IPS DF 4.7 (cell line): ENCODE data around the gene PEAK1.

ENCODE experiments used
- DNase-seq: peaks from one replicate; pipeline ENCODE4 v3.0.0-alpha.2; 2013; ENCODE audit warnings: low spot score; ENCODE audit errors: extremely low read depth

The PEAK1 gene

DNA sequence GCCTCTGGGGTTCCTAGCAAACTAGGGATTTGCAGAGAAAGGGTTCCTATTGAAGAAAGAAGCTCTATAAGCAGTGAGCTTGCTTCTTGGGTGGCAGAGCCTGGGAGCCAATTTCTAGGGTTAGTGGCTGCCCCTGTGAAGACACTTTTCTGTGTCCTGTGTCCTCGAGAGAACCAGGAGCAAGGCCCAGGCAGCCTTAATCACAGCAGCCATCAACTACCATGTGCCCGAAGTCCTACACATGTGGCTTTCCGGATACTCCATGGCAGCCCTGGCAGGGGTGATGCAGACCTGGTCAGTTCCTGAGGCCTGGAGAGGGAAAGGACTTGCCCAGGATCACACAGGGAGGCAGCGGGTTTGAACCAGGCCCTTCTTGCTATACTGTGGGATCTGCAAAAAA, 321.3 kb downstream of the PEAK1 start:
- DNase-seq, result no peak

GRCh38 chr15:77097921-77098320, 322.0 kb downstream of the PEAK1 start:
- DNase-seq, result no peak

- no peak for DNase-seq
Observed at GRCh38 chr15:77097248-77097721, 322.6 kb downstream of the PEAK1 start.

DNA sequence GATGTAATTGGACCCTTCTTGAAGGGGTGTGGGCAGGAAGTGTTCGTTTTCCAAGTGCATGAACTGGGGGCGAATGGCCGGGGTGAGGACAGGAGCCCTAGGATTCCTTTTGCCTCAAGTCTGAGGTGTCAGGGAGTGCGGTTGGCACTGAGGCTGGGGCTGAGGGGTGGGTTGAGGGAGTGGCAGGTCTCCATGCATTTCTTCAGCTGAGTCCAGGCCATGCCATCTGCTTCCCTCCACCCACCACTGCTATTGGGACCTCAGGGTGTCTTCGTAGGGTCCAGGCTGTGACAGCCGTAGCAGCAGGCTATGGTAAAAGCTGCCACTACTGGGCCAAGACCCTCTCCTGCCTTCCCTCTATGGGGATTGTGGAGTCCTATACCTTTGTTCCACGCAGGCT, 323.4 kb downstream of the PEAK1 start:
- DNase-seq, result no peak

DNA sequence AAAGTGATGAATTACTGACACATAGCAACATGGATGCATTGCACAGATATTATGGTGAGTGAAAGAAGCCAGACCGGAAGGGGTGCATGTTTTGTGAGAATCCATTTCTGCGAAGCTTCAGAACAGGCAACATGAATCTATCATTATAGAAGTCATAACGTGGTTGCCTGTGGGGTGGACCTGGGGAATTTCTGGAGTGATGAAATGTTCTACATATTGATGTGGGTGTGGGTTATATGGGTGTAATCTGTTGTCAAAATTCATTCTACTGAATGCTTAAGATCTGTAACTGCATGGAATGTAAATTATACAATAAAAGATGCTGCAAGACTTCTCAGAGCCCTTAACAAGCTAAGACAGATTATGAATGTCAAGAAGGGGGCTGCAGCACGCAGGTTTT, 323.8 kb downstream of the PEAK1 start:
- no peak for DNase-seq

DNA sequence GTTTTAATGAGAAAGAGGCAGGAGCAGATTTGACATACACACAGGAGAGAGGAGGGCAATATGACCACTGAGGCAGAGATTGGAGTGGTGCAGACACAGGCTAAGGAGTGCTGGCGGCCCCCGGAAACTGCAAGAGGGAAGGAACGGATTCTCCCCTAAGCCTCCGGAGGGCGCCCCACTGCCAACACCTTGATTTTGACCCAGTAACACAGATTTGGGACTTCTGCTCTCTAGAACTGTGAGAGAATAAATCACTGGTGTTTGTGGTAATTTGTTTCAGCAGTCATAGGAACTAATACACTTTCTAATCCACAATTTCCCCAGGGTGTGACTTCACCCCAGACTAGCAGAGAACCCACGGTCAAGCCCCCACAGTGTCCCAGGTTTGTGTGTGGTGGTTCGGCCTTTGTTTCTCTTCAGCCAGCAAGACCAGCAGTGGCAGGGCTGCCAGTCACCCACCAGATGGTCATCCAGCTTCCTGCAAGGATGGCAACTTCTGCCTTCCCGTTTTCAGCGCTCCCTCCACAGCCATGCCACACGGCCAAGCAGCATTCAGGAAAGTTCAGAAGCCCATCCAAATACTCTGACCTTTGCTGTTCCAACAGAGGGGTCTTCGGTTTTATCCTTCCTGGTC, 325.4 kb downstream of the PEAK1 start:
- DNase-seq, result no peak

GRCh38 chr15:77093436-77093835, 326.5 kb downstream of the PEAK1 start:
- no peak for DNase-seq

GRCh38 chr15:77091097-77091496, 328.8 kb downstream of the PEAK1 start:
- DNase-seq, result no peak

DNA sequence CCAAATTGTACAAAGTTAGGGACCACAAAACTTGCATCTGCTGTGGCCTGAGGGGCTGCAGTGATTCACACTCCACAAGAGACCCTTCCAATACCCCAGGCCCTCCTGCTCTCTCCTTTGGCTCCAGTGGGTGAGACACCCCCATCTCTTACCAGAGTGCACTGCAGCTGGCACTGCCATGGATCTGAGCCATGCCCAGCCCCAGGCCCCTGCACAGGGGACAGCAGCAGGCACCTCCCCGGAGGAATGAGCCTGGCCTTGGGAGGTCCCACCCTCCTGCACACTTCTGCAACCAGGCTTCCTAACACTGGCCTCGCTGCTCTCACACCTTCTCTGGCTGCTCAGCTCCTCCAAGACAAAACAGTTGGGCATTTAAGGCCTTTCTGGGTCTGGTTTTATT, 332.7 kb downstream of the PEAK1 start:
- DNase-seq, result no peak

- DNase-seq, result no peak
Observed at GRCh38 chr15:77085297-77085696, 334.6 kb downstream of the PEAK1 start.

- DNase-seq, result no peak
Observed at GRCh38 chr15:77084436-77084835, 335.5 kb downstream of the PEAK1 start.

DNA sequence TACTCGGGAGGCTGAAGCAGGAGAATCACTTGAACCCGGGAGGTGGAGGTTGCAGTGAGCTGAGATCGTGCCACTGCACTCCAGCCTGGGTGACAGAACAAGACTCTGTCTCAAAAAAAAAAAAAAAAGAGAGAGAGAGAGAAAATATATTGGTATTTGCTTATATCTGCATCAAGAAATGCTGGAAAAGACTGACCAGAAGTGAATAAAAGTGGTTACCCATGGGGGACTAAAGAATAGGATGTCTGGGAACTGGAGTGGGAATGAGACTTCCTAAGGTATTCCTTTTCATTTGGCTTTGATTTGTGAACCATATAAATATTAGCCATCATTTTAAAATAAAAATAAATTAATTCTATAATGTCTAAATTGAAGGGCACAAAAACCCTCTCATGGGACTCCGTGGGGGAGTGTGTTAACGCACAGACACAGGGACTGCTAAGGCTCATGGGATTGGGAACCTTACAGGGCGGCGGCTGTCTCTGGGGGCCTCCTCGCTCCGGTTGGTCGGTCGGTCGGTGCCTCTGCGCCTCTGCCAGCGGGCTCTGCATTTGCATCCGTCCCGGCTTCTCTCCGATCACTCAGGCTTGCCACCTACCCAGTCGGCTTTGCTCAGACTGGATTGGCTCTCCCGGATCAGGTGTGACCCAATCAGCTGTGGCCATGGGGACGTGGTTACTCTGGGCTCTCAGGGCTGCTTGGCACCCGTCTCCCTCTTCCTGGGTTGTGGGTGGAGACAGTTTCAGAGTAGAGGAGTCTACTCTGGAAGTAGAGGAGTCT, 336.3 kb downstream of the PEAK1 start:
- DNase-seq, result peak; percentile 87

DNA sequence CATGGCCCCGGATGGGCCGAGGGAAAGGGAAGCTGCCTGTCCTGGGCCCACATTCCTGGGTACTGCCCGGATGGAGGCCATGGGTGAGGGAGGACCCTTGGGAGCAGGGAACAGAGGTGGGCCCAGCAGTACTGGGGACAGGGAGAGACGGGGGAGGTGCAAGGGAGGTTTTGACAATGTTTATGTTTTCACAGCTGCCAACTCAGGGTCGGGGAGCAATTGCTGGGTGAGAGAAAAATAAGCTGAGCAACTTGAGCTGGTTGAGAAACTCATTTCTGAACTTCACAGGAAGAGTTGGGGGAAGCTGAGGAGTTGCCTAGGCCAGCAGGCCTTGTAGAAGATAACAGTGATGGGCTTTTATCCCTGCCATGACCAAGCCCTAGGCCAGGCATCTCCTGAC, 337.9 kb downstream of the PEAK1 start:
- DNase-seq, result no peak

DNA sequence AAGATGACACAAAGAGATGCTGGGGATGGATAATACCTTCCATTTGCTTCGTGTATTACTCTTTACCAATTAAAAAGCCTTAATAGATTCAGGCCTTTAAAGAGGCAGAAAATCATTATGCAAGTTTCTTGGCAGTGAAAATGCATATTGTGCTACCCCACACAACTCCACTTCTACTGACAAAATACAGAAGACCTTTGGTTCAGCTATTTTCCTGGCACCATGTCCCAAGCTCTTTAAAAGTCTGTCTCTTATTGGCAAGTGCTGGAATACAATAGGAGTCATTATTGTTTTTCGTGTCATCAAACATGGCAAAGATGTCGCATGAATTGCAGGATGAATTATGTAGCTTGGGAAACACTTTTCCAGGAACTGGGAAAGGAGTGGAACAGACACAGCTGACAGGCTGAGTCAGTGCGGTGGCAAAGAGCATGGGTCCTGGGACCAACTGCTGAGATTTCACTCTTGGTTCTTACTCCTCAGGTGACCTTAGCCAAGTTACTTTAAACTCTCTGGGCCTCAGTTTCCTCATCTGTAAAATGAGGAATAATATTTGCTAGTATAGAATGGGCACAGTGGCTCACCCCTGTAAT, 343.5 kb downstream of the PEAK1 start:
- no peak for DNase-seq

- DNase-seq, result no peak
Observed at GRCh38 chr15:77075528-77075927, 344.4 kb downstream of the PEAK1 start.

DNA sequence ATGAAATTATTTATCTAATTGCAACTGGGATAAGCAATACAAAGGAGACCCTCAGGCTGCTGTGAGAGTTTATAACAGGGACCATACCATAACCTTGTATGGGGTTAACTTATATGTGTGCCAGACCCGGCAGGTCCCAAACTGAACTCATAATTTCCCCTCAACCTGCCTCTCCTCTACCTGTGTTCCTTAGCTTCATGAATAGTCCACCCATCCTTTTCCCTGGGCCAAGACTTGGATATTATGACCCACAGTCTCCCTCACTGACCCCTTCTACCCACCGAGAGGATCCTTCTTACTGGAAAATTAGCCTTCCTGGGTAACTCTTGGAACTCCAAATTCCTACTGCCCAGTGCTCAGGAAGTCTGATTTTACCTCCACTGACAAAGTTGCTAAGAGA, 345.6 kb downstream of the PEAK1 start:
- DNase-seq, result no peak

DNA sequence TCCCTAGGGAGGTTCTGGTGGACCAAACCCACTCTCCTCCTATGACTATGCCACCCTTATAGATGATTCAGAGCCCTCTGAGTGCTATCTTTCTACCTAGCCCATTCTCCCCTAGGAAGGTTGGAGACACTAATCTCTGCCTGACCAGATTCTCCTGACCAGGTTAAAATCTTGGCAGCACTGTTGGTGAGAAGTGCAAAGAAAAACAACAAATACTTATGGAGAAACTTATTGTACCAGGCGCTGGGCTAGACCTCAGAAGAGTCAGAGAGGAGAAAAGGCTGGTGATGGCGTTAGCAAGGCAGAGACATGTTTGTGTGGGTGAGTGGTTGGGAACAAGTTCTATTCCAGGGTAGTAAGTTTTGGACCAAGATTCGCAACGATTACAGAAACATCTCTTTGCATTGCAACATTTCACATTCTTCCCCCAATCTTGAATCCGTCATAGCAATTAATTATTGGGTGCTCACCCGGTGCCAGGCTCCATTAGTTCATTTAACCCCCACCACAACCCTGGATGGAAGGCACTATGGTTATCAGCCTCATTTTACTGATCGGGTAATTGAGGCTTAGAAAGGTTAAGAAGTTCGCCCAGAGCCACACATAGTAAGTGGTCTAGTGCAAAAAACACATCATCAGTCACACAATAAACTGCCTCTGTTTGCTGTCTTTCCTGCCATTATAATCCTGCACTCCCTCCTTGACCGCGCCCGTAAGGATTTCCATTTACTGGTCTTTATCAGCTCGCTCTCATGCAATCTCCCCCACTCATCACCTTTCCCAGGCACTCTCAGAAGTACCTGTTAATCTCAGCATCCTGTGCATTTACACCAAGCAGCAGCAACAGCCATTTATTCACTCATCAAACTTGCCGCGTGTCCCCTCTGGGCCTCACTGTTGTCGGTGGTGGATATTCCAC, 348.3 kb downstream of the PEAK1 start:
- no peak for DNase-seq

DNA sequence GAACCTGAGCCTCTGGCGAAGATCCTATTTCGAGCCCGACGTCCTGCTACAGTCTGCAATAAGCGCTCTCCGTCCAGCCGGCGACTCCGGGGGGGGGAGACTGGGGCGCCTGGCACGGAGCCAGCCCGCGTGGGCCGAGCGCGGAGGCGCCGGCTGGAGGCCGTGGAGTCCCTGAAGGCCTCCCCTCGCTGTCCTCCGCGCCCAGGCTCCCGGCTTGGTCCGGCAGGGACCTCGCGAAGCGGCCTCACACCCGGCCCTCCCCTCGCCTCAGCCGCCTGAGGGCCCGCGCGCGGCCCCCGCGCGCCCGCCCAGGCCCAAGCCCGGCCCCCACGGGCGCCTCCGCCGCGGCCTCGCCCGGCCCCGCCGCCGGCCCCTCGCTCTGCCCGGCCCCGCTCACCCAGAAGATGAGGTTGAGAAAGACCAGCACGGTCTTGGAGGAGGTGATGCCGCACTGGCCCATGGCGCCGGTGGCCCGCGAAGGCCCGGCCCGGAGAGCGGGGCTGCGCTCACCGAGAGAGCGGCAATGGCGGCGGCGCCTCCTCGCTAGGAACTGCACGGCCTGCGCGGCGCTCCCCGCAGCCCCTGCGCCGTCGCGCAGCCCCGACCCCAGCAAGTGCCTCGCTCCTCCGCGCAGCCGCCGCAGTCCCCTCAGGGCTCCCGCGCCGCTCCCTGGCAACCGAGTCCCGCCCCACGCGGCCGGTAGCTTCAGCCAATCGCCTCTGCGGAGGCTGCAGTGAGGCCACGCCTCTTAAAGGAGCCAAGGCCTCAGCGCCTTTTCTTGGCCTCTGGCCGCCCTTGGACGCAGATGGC, 349.2 kb downstream of the PEAK1 start, which contains the start of gene TSPAN3:
Gene TSPAN3, minus strand, starts transcription at position 615 of the 810 bp plus-strand sequence. Its CDS starts 155 bp downstream, at position 460.
- peak; percentile 71 for DNase-seq

DNA sequence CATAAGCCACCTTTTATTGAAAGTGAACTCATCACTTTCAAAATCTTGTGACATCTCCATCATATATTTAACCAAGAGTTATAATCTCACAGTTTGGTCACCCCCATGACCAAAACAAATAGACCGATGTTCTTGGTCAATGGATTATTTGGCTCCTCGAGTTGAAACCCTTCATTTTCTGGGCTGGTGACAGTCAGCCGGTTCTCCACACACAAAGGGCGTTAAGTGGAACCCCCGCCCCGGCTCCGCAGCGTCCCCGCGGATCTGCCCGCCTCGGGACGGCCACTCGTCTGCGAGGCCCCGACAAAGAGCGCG, 349.8 kb downstream of the PEAK1 start:
- no peak for DNase-seq

DNA sequence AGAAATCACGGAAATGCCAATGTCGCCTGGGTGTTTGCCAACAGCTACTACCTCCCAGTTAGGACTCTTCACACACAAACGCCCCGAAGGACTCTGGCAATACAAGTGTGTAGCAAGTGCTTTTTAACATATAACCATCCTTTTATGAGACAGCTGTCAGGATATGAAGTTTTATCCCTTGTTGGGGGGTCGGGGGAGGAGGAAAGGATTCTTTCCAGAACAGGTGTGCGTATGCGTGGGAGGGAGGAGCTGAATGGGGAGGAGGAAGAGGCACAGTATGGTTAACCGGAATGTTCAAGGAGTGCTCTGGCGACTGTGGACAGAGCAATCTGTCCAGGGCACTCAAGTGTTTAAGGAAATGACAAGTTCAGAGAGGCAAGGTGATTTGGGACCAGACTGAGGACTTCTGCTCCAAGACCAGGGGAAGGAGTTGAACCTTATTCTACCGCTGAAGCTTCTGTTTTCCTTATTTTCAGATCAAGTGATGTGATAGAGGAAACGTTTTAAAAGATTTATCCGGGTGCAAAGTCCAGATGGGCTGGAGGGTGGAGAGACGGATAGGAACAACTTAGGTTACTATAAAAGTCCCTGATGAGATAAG, 350.3 kb downstream of the PEAK1 start:
- DNase-seq, result no peak
